Effector memory CD4-positive, alpha-beta T cell (primary cell): ENCODE results near the gene HS6ST3.

Experiments used
- DNase-seq, 3 donors: peaks; one replicate each; pipeline ENCODE4 v3.0.0-alpha.2; 2020
- H3K27ac ChIP-seq: 2 replicates; pipeline ENCODE4 v1.7.0; 2013; ENCODE audit warnings: mild to moderate bottlenecking, low read length, moderate library complexity; ENCODE audit not compliant: insufficient read depth, poor library complexity, severe bottlenecking
- H3K27me3 ChIP-seq: replicated peaks from 2 replicates; pipeline ENCODE4 v1.7.0; 2013; ENCODE audit warnings: mild to moderate bottlenecking, low read length; ENCODE audit not compliant: insufficient read depth, control insufficient read depth, poor library complexity, severe bottlenecking
- H3K36me3 ChIP-seq: 2 replicates; pipeline ENCODE4 v1.7.0; 2013; ENCODE audit warnings: mild to moderate bottlenecking, low read length, moderate library complexity; ENCODE audit not compliant: control insufficient read depth, insufficient read depth
- H3K4me1 ChIP-seq: 2 replicates; pipeline ENCODE4 v1.7.0; 2013; ENCODE audit warnings: low read length, mild to moderate bottlenecking; ENCODE audit not compliant: control insufficient read depth, insufficient read depth, poor library complexity, severe bottlenecking
- H3K4me3 ChIP-seq: 2 replicates; pipeline ENCODE4 v1.7.0; 2013; ENCODE audit warnings: low read length, low read depth, mild to moderate bottlenecking; ENCODE audit not compliant: insufficient read depth, poor library complexity, severe bottlenecking
- H3K9me3 ChIP-seq: 2 replicates; pipeline ENCODE4 v1.7.0; 2013; ENCODE audit warnings: mild to moderate bottlenecking, low read length, moderate library complexity; ENCODE audit not compliant: control insufficient read depth

The HS6ST3 gene

DNA sequence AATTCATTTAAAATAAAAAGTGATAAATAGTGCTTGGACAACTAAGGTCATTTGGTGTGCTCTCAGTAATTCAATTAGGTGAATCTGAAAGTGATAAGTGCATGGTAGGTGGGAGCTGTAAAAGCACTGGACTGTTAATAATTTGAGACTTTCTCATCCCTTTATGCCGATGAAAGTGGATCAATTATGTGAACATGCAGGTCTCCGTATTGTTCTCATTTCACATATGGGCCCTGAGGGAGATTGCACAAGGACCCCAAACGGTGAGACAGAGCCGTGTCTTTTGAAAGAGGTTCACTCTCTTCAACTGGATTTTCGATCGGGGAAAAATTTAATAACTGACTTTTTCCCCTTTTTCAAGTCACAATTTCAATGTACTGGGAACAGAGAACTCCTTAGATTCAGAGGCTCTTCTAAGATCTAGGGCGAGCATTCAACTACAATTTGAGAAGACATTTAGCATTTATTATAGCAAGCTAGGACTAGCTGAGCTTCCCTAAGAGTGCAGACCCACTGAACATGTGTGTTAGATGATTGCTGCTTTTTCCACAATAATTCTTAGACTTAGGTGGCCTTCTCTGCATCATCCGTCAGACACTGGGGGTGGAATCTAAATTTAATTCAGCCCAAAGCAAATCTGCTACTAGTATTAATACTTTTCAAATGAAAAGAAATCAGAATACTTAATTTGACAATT, 556.8 kb downstream of the HS6ST3 start:
- no peak overlapping the region for H3K4me3 ChIP-seq
- H3K4me1 ChIP-seq, result no peaks in the 10 kb centered on the region
- H3K9me3 ChIP-seq, result no peaks in the 10 kb centered on the region
- DNase-seq, result no peak
- H3K36me3 ChIP-seq, result no peaks in the 10 kb centered on the region
- H3K27ac ChIP-seq, result no peak overlapping the region
- H3K27me3 ChIP-seq, result no peaks in the 10 kb centered on the region

DNA sequence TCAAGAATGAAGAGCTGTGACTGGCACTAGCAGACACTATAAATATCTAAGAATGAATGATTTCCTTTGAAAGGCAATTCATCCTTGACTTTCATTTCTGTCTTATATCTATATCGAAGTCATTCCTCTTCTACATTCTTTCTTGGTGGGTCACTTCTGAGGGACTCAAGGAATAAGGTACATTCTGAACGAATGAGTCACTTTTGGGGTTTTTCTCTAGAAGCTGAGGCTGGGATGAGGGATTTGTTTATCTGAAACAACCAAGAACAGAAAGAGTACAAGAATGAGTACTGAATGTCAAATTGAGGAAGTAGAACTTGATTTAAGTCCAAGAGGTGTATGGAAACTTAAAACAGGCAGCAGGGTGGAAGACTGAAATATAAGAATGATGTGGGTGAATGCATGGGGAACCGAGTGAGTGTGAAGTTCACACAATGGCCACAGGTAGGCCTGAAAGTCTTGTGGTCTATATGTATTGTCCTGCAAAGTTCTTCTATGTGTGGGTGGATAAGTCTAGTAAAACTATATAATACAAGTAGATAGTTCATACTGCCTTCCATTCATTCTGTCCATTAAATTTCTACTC, 560.5 kb downstream of the HS6ST3 start:
- no peak overlapping the region for H3K4me3 ChIP-seq
- no peak overlapping the region for H3K27ac ChIP-seq
- H3K9me3 ChIP-seq, result no peaks in the 10 kb centered on the region
- H3K4me1 ChIP-seq, result no peaks in the 10 kb centered on the region
- H3K36me3 ChIP-seq, result no peaks in the 10 kb centered on the region
- H3K27me3 ChIP-seq, result no peaks in the 10 kb centered on the region
- no peak for DNase-seq

DNA sequence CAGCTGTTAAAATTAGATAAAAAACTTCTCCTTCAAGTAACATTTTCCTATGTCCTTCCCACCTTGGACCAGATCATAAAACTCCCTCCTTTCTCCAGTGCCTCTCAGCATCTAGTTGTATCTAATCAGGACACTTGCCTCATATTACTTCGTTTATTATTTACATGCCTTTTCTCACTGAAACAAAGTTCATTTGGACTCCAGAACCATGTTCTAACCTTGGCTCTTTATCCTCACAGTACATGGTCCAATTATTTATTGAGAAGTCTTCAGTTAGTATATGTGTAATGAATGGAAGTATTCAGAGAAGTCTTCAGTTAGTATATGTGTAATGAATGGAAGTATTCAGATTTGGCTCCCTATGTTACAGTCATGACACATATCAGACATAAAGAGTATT, 561.7 kb downstream of the HS6ST3 start:
- H3K4me1 ChIP-seq, result no peaks in the 10 kb centered on the region
- DNase-seq, result no peak
- no peaks in the 10 kb centered on the region for H3K27me3 ChIP-seq
- no peaks in the 10 kb centered on the region for H3K9me3 ChIP-seq
- H3K36me3 ChIP-seq, result no peaks in the 10 kb centered on the region
- H3K4me3 ChIP-seq, result no peak overlapping the region
- H3K27ac ChIP-seq, result no peak overlapping the region

DNA sequence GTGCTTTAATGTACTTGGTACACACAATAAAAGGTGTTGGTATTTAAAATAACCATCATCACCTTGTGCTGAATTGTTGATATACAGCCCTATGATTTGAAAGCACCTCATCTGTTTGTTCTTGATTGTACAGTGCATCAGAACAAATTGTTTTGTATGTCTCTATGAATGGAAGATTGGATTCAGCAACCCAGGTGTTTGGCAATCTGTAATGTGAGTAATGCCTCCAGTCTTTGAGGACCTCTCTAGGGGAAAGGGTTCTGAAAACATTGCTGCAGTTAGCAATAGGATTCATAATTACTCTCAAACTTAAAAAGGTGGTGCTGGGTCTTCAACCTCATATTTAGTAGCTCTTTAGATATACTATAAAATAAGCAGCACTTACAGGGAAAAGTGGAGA, 562.6 kb downstream of the HS6ST3 start:
- no peak overlapping the region for H3K27ac ChIP-seq
- no peaks in the 10 kb centered on the region for H3K36me3 ChIP-seq
- H3K9me3 ChIP-seq, result no peaks in the 10 kb centered on the region
- no peaks in the 10 kb centered on the region for H3K4me1 ChIP-seq
- no peak for DNase-seq
- H3K27me3 ChIP-seq, result no peaks in the 10 kb centered on the region
- H3K4me3 ChIP-seq, result no peak overlapping the region

- no peak overlapping the region for H3K4me3 ChIP-seq
- no peaks in the 10 kb centered on the region for H3K9me3 ChIP-seq
- no peak overlapping the region for H3K27ac ChIP-seq
- no peak for DNase-seq
- no peaks in the 10 kb centered on the region for H3K4me1 ChIP-seq
- no peaks in the 10 kb centered on the region for H3K27me3 ChIP-seq
- H3K36me3 ChIP-seq, result no peaks in the 10 kb centered on the region
Observed at GRCh38 chr13:96661612-96662011, 571.7 kb downstream of the HS6ST3 start.

DNA sequence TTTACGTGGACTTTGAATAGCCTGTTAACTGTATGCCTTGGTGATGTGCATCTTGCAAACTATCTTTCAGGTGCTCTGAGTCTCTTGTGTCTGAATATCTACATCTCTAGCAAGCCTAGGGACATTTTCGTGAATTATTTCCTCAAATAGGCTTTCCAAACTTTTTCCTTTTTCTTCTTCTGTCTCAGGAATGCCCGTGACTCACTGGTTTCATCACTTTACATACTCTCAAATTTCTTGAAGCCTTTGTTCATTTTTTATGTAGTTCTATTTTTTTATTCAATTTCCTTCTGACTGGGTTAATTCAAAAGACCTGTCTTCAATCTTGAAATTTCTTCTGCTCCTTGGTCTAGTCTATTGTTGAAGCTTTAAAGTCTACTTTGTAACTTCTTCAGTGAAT, 572.1 kb downstream of the HS6ST3 start:
- Histone ChIP-seq H3K9me3 (no peaks in the 10 kb centered on the region), H3K36me3 (no peaks in the 10 kb centered on the region), H3K4me1 (no peaks in the 10 kb centered on the region), H3K4me3 (no peak overlapping the region), H3K27ac (no peak overlapping the region), H3K27me3 (no peaks in the 10 kb centered on the region)
- no peak for DNase-seq

DNA sequence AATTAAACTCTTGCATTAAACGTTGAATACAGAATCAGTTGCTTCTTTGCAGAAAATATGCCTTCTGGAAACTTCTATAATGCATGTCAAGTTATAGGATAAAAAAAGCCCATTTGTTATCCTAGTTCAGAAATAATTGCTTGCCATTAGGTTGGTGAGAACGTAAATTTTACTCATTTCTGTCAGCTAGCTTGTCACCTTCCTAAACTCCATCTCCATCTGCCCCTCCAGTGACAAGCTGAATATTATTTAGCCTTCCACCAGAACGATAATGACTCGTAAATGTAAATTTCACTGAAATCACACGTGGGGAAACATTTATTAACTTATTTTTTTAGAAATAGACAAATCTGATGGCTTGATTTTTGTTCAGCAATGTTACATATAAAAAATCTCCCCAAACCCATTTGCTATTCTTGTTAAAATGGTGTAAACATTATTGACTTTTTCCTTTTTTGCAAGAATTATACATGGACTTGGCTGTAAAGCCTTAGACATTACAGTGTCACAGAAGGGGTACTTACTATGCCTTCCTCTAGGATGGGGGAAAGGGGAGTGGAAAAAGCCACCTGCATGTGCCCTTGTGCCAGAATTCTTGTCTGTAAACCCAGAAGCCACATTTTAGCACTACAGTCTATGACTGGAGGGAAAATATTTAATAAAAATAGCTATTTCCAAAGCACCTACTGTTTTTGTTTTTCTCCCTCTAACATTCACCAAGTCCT, 577.5 kb downstream of the HS6ST3 start:
- H3K9me3 ChIP-seq, result no peaks in the 10 kb centered on the region
- H3K4me3 ChIP-seq, result no peak overlapping the region
- DNase-seq, result no peak
- no peak overlapping the region for H3K27ac ChIP-seq
- no peaks in the 10 kb centered on the region for H3K4me1 ChIP-seq
- no peaks in the 10 kb centered on the region for H3K36me3 ChIP-seq
- H3K27me3 ChIP-seq, result no peaks in the 10 kb centered on the region

DNA sequence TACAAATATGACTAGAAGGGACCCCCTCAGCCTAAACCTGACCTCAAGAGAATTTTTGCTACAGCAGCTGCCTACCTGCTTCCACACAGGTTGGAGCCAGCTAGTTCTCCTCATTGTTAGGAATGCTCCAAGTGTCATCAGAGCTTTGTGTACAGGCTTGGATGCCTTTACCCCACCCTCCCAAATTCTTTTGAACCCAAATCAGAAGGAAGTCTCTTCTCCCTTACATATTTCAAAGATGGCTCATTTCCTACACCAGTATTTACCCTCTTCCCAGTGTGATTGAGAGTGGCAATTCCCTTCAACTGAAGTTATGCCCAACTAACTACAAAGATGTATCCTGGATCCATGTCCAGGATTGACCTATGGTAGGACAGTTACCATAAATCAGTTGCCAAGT, 581.2 kb downstream of the HS6ST3 start:
- Histone ChIP-seq H3K4me3 (no peak overlapping the region), H3K27ac (no peak overlapping the region), H3K36me3 (no peaks in the 10 kb centered on the region), H3K9me3 (no peaks in the 10 kb centered on the region), H3K4me1 (no peaks in the 10 kb centered on the region), H3K27me3 (no peaks in the 10 kb centered on the region)
- DNase-seq, result no peak

DNA sequence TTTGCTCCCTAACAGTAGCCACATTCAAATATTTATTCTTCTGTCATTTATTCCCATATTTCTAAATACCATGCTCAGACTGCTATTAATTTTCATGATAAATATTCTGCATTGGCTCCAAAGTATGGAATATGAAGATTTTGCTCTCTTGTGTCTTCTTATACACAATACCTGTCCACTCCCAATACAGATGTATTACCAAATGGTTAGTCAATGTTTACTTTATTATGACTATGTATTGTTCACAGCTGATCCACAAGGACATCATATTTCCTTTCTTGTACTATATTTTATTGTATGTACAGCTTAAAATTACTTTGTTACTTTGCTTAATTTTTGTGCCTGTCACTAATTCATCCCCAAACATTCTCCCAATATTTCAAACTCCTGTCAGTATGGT, 582.1 kb downstream of the HS6ST3 start:
- no peaks in the 10 kb centered on the region for H3K36me3 ChIP-seq
- no peak for DNase-seq
- no peak overlapping the region for H3K27ac ChIP-seq
- H3K9me3 ChIP-seq, result no peaks in the 10 kb centered on the region
- no peaks in the 10 kb centered on the region for H3K27me3 ChIP-seq
- H3K4me3 ChIP-seq, result no peak overlapping the region
- H3K4me1 ChIP-seq, result no peaks in the 10 kb centered on the region

DNA sequence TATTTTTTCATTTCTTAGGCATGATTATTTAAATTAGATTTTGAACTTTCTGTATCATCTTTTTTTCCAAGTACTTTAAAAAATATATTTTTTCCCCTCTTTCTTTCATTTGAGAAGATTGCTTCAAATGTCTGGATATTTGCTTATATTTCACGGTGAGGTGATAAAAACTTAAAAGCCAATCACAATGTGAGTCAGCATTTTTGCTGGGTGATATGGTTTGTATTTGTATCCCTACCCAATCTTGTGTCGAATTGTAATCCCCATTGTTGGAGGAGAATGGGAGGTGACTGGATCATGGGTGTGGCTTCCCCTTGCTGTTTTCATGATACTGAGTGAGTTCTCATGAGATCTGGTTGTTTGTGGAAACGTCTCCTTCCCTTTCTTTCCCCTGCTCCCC, 583.9 kb downstream of the HS6ST3 start:
- Histone ChIP-seq H3K36me3 (no peaks in the 10 kb centered on the region), H3K27me3 (no peaks in the 10 kb centered on the region), H3K27ac (no peak overlapping the region), H3K9me3 (no peaks in the 10 kb centered on the region), H3K4me1 (no peaks in the 10 kb centered on the region), H3K4me3 (no peak overlapping the region)
- no peak for DNase-seq
